Mesendoderm (in vitro differentiated cells): Measurements from ENCODE around the gene HS3ST6.
A peak's percentile ranks its signal among the peaks of the same experiment; 100 is the strongest.

Source experiments
- DNase-seq: peaks from one replicate; pipeline ENCODE4 v3.0.0; 2013
- H2AK5ac ChIP-seq: 2 replicates; pipeline ENCODE4 v1.6.1; 2013; ENCODE audit warnings: low read length, inconsistent platforms
- H2BK120ac ChIP-seq: 2 replicates; pipeline ENCODE4 v1.6.1; 2013; ENCODE audit warnings: low read depth, mild to moderate bottlenecking, low read length, moderate library complexity, mixed read lengths
- H2BK15ac ChIP-seq: replicated peaks from 2 replicates; pipeline ENCODE4 v1.6.1; 2013; ENCODE audit warnings: low read depth, mild to moderate bottlenecking, moderate library complexity
- H2BK5ac ChIP-seq: 2 replicates; pipeline ENCODE4 v1.6.1; 2013; ENCODE audit warnings: low read length, inconsistent platforms
- H3K18ac ChIP-seq: 2 replicates; pipeline ENCODE4 v1.6.1; 2013; ENCODE audit warnings: mild to moderate bottlenecking, low read length, mixed read lengths
- H3K23ac ChIP-seq: one replicate; pipeline ENCODE4 v1.6.1; 2013; ENCODE audit warnings: low read length
- H3K27ac ChIP-seq: 2 replicates; pipeline ENCODE4 v1.5.1; 2013; ENCODE audit warnings: low read depth, mild to moderate bottlenecking, inconsistent platforms, low read length, moderate library complexity
- H3K27me3 ChIP-seq: 2 replicates; pipeline ENCODE4 v1.6.1; 2013; ENCODE audit warnings: low read length, control low read depth, mild to moderate bottlenecking, inconsistent platforms; ENCODE audit not compliant: insufficient read depth, poor library complexity
- H3K36me3 ChIP-seq: 2 replicates; pipeline ENCODE4 v1.6.1; 2013; ENCODE audit warnings: low read length, inconsistent platforms; ENCODE audit not compliant: control insufficient read depth, insufficient read depth
- H3K4ac ChIP-seq: one replicate; pipeline ENCODE4 v1.6.1; 2013; ENCODE audit warnings: low read depth, mild to moderate bottlenecking, low read length, moderate library complexity
- H3K4me1 ChIP-seq: 2 replicates; pipeline ENCODE4 v1.6.1; 2013; ENCODE audit warnings: low read depth, low read length, inconsistent platforms; ENCODE audit not compliant: control insufficient read depth
- H3K4me2 ChIP-seq: 2 replicates; pipeline ENCODE4 v1.6.1; 2013; ENCODE audit warnings: low read length
- H3K4me3 ChIP-seq: 2 replicates; pipeline ENCODE4 v1.5.1; 2013; ENCODE audit warnings: mild to moderate bottlenecking, low read length
- H3K56ac ChIP-seq: one replicate; pipeline ENCODE4 v1.6.1; 2013; ENCODE audit warnings: low read length
- H3K79me1 ChIP-seq: 2 replicates; pipeline ENCODE4 v1.6.1; 2013; ENCODE audit warnings: low read length, inconsistent platforms
- H3K79me2 ChIP-seq: 2 replicates; pipeline ENCODE4 v1.6.1; 2013; ENCODE audit warnings: mild to moderate bottlenecking, low read length; ENCODE audit not compliant: control insufficient read depth, insufficient read depth
- H3K9ac ChIP-seq: 2 replicates; pipeline ENCODE4 v1.6.1; 2013; ENCODE audit warnings: low read length, inconsistent platforms
- H4K5ac ChIP-seq: one replicate; pipeline ENCODE4 v1.6.1; 2013; ENCODE audit warnings: low read length
- H4K8ac ChIP-seq: one replicate; pipeline ENCODE4 v1.6.1; 2013; ENCODE audit warnings: low read depth, mild to moderate bottlenecking, control low read depth, low read length, moderate library complexity
- WGBS: extraction: QIAGEN DNeasy Blood & Tissue Kit; methylation state at CpG from one replicate; pipeline ENCODE4 v1.1.7; 2013; ENCODE audit warnings: low lambda C conversion rate, missing lambda C conversion rate; ENCODE audit not compliant: insufficient coverage; ENCODE audit errors: extremely low coverage; 5-methylcytosine and 5-hydroxymethylcytosine counted together

HS3ST6 gene

DNA sequence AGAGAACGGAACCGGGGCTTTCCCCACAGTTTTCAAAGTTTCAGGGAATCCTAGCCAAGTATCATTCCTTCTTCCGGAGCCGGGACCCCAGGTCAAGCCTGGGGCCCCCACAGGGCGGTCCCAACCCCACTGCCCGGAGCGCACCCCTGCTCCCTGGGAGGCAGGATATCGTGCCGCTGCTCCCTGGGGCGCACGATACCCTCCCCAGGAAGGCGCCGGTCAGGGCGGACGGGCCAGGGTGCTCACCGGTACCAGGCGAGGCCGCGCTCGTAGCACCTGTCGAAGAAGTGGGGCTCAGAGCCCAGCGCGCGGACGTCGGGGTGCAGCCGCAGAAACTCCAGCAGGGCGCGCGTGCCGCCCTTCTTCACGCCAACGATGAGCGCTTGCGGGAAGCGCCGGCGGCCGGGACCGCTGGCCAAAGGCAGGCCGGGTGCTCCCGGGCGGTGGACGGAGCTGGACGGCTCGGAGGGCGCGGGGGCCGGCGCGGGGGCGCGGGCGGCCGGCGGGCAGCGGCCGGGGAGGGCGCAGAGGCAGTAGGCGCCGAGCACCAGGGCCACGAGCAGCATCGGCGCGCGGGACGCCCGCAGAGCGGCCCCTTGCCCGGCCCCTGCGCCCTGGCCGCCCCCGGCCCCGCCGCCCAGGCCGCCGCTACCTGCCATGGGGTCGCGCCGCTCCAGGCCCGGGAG lies 407 bp downstream of the HS3ST6 start:
- no peak overlapping the region for H2BK5ac ChIP-seq
- peaks cover 34% of the 10 kb centered on the region for H3K27me3 ChIP-seq
- no peak overlapping the region for H3K56ac ChIP-seq
- H4K5ac ChIP-seq, result no peak overlapping the region
- H3K79me1 ChIP-seq, result no peaks in the 10 kb centered on the region
- DNase-seq, result no peak
- no peaks in the 10 kb centered on the region for H3K36me3 ChIP-seq
- no CpG with 5 or more reads among the region's 81 CpGs for WGBS
- H3K4me1 ChIP-seq, result no peaks in the 10 kb centered on the region
- H3K4me2 ChIP-seq, result no peak overlapping the region
- no peak overlapping the region for H2BK15ac ChIP-seq
- no peak overlapping the region for H3K27ac ChIP-seq
- H2AK5ac ChIP-seq, result no peak overlapping the region
- H4K8ac ChIP-seq, result no peak overlapping the region
- no peak overlapping the region for H3K4me3 ChIP-seq
- no peak overlapping the region for H3K23ac ChIP-seq
- no peak overlapping the region for H2BK120ac ChIP-seq
- no peaks in the 10 kb centered on the region for H3K79me2 ChIP-seq
- no peak overlapping the region for H3K4ac ChIP-seq
- H3K18ac ChIP-seq, result no peak overlapping the region
- H3K9ac ChIP-seq, result no peak overlapping the region

DNA sequence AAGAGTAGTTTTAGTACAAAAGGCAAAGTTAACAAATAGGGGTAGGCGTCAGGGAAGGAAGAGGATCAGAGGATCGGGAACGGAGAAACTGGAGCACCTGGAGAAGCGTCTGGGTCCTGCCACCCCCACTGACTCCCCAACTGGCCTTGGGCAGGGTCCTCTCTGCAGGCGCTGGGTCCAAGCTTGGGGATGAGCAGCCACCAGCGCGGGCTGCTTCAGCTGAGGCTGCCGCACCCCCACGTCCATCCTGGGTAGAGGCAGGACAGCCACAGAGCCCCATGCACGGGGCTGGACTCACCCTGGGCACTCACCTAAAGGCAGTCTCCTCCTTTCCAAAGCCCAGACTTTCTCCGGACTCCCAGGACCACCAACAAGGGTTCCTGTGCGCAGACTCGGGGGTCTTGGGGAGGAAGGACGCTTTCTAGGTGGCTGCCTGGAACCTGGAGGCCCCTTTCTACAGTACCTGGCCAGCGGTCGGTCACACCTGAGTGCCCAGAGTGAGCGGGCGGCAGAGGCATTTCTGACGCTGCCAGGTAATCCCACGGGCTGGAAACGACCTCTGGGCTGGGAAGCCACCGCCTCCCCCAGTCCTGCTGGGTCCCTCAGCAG lies 1.1 kb downstream of the HS3ST6 start:
- no peak overlapping the region for H3K56ac ChIP-seq
- H4K5ac ChIP-seq, result no peak overlapping the region
- H3K4me3 ChIP-seq, result no peak overlapping the region
- no peak overlapping the region for H2AK5ac ChIP-seq
- H3K27ac ChIP-seq, result no peak overlapping the region
- H3K4ac ChIP-seq, result no peak overlapping the region
- H3K18ac ChIP-seq, result no peak overlapping the region
- no peak overlapping the region for H2BK15ac ChIP-seq
- H3K79me1 ChIP-seq, result no peaks in the 10 kb centered on the region
- H4K8ac ChIP-seq, result no peak overlapping the region
- H3K79me2 ChIP-seq, result no peaks in the 10 kb centered on the region
- H2BK120ac ChIP-seq, result no peak overlapping the region
- no peak overlapping the region for H3K4me2 ChIP-seq
- no peak overlapping the region for H2BK5ac ChIP-seq
- no peak for DNase-seq
- no peak overlapping the region for H3K9ac ChIP-seq
- H3K4me1 ChIP-seq, result no peaks in the 10 kb centered on the region
- H3K27me3 ChIP-seq, result peaks cover 34% of the 10 kb centered on the region
- no CpG with 5 or more reads among the region's 22 CpGs for WGBS
- no peak overlapping the region for H3K23ac ChIP-seq
- no peaks in the 10 kb centered on the region for H3K36me3 ChIP-seq

DNA sequence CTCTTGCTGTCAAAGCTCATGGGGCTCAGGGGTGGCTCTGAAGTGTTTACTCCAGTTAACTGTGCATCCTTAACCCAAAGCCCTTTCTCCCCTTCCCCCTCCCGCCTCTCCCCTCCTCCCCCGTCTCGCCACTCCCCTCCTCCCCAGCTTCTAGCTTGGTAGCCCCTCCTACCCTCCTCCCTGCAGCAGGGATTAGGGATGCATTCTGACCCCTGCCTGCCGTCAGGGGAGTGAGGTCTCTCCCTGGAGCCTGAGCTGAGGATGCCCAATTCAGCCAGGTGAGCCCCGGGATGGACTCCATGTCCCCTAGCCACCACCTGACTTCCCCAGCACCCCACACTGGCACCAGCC lies 1.6 kb downstream of the HS3ST6 start:
- Histone ChIP-seq H3K27me3 (peaks cover 34% of the 10 kb centered on the region), H2AK5ac (no peak overlapping the region), H3K79me1 (no peaks in the 10 kb centered on the region), H3K4me3 (no peak overlapping the region), H2BK15ac (no peak overlapping the region), H3K79me2 (no peaks in the 10 kb centered on the region), H3K23ac (no peak overlapping the region), H3K4me1 (no peaks in the 10 kb centered on the region), H2BK120ac (no peak overlapping the region), H3K9ac (no peak overlapping the region), H3K4me2 (no peak overlapping the region), H4K8ac (no peak overlapping the region), H2BK5ac (no peak overlapping the region), H3K4ac (no peak overlapping the region), H4K5ac (no peak overlapping the region), H3K18ac (no peak overlapping the region), H3K27ac (no peak overlapping the region), H3K36me3 (no peaks in the 10 kb centered on the region), H3K56ac (no peak overlapping the region)
- peak; percentile 52 for DNase-seq
- no CpG with 5 or more reads among the region's 5 CpGs for WGBS

DNA sequence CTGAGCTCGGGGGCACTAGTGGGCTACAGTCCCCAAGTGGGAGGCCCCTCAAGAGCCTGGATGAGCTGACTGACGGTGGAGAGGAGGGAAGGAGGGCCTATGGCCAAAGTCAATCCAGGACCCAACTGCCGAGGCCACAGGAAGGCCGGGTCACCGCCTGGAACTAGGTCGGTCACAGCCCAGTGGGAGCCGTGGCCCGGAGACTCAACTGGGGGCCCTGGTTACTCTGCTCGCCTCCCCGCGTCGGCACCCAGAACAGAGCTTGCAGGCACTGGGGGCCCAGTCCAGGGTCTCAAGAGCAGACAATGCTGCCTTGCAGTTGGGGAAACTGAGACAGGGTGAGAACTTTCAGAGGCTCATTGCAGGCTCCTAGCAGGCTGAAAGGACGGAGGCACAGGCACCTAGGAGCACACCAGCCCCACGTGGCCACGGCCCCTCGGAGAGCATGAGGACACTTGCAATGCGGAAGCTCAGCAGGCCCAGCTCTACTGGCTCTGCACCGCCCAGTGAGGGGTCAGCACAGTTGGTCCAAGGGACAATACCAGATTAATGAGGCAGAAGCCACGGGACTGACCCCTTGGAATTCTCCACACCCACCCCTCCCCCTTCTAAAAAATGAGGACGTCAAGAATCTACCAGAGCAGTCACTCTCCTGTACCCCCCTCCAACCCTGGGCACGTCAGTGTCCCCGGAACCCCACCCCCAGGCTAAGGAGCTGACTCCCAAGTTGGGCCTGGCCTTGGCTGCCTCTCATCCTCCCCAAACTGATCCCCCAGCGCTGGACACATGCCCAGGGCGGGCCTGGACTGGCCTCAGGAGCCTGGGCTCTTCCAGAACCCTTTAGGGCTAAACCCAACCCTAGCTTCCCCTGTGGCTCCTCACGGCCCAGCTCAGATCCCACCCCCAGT lies 2.2 kb downstream of the HS3ST6 start:
- H3K4me2 ChIP-seq, result no peak overlapping the region
- H3K4me3 ChIP-seq, result no peak overlapping the region
- no peak overlapping the region for H3K23ac ChIP-seq
- no peak overlapping the region for H3K56ac ChIP-seq
- H4K8ac ChIP-seq, result no peak overlapping the region
- no CpG with 5 or more reads among the region's 25 CpGs for WGBS
- H3K4me1 ChIP-seq, result no peaks in the 10 kb centered on the region
- no peaks in the 10 kb centered on the region for H3K36me3 ChIP-seq
- H2BK15ac ChIP-seq, result no peak overlapping the region
- no peak for DNase-seq
- H3K27ac ChIP-seq, result no peak overlapping the region
- H3K27me3 ChIP-seq, result peaks cover 34% of the 10 kb centered on the region
- no peak overlapping the region for H2BK120ac ChIP-seq
- H2AK5ac ChIP-seq, result no peak overlapping the region
- no peaks in the 10 kb centered on the region for H3K79me1 ChIP-seq
- no peaks in the 10 kb centered on the region for H3K79me2 ChIP-seq
- no peak overlapping the region for H3K4ac ChIP-seq
- H3K9ac ChIP-seq, result no peak overlapping the region
- no peak overlapping the region for H3K18ac ChIP-seq
- H4K5ac ChIP-seq, result no peak overlapping the region
- H2BK5ac ChIP-seq, result no peak overlapping the region

DNA sequence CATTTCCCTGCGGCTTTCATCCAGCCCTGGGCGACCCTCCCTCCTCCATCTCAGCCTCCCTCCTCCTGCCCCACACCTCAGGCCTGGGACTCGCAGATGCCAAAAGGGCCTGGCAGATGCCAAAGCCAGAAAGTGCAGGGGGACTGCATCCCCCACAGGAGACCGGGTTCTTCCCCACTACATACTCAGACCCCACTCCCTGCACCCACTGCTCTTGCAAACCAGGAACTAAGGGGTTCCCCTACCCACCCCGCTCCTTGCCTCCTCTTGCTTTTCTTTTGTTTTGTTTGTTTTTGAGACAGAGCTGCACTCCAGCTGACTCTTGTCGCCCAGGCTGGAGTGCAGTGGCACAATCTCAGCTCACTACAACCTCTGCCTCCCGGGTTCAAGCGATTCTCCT lies 3.2 kb downstream of the HS3ST6 start:
- Histone ChIP-seq H4K5ac (no peak overlapping the region), H3K4me3 (no peak overlapping the region), H3K4me1 (no peaks in the 10 kb centered on the region), H3K79me2 (no peaks in the 10 kb centered on the region), H3K9ac (no peak overlapping the region), H2BK5ac (no peak overlapping the region), H3K18ac (no peak overlapping the region), H3K27ac (no peak overlapping the region), H3K36me3 (no peaks in the 10 kb centered on the region), H3K4ac (no peak overlapping the region), H3K56ac (no peak overlapping the region), H3K27me3 (peaks cover 28% of the 10 kb centered on the region), H2BK120ac (no peak overlapping the region), H3K79me1 (no peaks in the 10 kb centered on the region), H3K4me2 (no peak overlapping the region), H3K23ac (no peak overlapping the region), H2AK5ac (no peak overlapping the region), H2BK15ac (no peak overlapping the region), H4K8ac (no peak overlapping the region)
- WGBS, result no CpG with 5 or more reads among the region's 8 CpGs
- DNase-seq, result no peak
